GM21390 (cell line): Measurements from ENCODE around the gene SURF1.
"Not testable (repeated sequence)": the region's sequence is repeated elsewhere in the genome, so short reads cannot be mapped to it uniquely, and the experiment has no call there.

Experiments used
- ATAC-seq: cut with Tn5 transposase; IDR thresholded peaks from one replicate; pipeline ENCODE4 v1.9.1; 2021; ENCODE audit not compliant: unreplicated experiment

SURF1 gene

GRCh38 chr9:133346021-133346785 is 10.1 kb downstream of the SURF1 start:
- ATAC-seq: no peak

DNA sequence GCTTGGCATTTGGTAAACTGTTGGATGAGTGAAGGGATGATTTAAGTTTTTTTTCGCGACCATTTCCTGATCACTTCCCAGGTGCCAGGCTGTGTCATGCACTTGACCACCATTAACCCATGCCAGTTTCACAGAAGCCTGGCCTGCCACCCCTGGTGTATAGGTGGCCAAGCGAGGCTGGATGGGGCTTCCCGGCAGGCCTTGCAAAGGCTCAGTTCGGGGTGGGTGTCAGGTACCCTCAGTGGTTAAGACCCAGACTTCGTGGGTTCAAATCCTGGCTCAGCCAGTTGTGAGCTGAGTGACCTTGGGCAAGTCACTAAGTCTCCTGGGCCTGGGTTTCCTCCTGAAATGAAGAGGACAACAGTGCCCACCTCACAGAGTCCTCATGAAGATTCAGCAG is 10.7 kb downstream of the SURF1 start:
- no peak for ATAC-seq

DNA sequence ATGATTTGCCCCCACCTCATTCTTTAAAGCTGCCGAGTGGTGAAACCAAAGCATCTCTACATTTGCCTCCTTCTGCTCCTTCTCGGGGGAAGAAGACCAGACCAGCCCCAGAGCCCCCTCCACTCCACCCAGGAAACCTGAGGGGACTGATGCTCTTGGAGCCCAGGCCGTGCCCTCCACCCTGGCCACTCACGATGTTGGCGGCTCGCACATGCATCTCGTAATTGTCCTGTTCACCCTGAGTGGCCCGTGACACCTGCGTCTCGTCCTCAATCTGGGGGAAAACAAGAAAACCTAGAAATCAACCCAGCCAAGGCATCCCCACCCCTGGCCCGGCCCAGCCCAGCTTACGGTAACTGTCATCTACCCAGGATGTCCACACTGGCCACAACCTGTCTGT is 11.3 kb downstream of the SURF1 start:
- ATAC-seq: no peak

GRCh38 chr9:133344071-133344470 is 12.2 kb downstream of the SURF1 start:
- no peak for ATAC-seq

DNA sequence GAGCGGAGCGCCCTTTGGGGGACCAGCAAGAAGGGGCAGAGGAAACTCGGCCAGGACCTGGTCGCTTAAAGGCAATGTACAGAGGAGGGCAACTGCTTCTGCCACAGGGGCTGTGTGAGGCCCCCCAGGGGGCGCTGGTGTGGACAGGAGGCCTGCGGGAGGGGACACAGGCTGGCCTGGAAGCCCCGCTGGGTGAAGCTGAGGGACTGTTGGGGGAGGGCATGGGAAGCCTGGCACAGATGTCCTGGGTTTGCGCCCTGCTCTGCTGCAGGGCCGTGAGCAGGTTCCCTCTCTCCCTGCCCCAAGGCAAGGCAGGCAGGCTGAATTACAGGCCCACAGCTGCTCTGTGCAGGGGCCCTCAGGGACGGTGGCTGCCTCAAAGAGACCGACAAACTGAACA is 13.7 kb downstream of the SURF1 start:
- no peak for ATAC-seq

GRCh38 chr9:133342069-133342406 is 14.2 kb downstream of the SURF1 start:
- ATAC-seq: no peak

- no peak for ATAC-seq
These were observed 14.8 kb downstream of the SURF1 start for GRCh38 chr9:133341369-133342068.

DNA sequence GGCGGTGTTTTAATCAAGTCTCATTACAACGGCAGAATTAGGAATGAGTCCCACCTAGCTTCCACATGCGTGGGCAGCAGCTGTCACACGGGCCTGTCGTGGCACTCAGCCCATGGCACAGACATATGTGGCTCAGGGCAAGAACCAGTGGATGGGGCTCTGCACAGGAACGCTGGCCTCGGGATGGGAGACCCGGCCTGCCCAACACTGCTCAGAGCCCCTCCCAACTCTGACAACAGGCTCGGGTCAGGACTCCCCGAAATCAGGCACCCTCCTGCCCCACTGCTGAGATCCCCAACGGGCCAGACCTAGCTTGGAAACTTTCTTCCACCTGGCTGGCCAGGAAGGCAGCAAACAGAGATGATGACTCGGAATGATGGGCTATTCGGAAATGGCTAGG is 15.4 kb downstream of the SURF1 start:
- no peak for ATAC-seq

DNA sequence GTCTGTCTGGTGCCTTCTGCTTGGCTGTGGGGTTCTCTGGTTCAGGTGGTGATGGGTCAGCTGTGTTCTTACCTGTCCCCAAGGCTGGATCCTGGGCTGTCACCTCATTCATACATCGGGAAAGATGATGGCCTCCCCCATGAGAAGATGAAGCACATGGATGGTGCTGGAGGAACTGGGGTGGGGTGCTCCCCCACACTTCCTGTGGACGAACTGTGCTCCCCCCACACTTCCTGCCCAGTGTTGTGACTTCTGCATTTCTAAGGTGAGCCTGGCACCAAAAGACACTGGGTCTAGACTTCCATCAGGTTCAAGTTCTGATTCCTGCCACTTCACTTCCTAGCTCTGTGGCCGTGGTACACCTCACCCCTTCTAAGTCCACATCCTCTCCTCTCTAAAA is 16.0 kb downstream of the SURF1 start:
- ATAC-seq: no peak

GRCh38 chr9:133339641-133340040 is 16.6 kb downstream of the SURF1 start:
- no peak for ATAC-seq

- peak; percentile 86 for ATAC-seq
These were observed 20.1 kb downstream of the SURF1 start, which contains the start of gene SURF6 for GRCh38 chr9:133335924-133336811. TSS of gene SURF6 (minus strand) at chr9:133336188. CDS start at chr9:133336132, 56 bp downstream.

DNA sequence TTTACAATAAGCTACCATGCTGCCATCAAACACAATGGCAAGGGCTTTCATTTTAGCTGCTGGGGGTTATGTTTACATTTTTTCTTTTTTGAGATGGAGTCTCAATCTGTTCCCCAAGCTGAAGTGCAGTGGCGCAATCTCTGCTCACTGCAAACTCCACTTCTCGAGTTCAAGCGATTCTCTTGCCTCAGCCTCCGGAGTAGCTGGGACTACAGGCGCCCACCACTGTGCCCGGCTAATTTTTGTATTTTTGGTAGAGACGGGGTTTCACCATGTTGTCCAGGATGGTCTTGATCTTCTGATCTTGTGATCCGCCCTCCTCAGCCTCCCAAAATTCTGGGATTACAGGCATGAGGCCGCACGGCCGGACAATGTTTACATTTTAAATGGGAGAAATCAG is 21.4 kb downstream of the SURF1 start:
- not testable (repeated sequence) for ATAC-seq

- no peak for ATAC-seq
These were observed 22.1 kb downstream of the SURF1 start for GRCh38 chr9:133334161-133334560.

GRCh38 chr9:133333566-133333965 is 22.7 kb downstream of the SURF1 start:
- ATAC-seq: no peak

DNA sequence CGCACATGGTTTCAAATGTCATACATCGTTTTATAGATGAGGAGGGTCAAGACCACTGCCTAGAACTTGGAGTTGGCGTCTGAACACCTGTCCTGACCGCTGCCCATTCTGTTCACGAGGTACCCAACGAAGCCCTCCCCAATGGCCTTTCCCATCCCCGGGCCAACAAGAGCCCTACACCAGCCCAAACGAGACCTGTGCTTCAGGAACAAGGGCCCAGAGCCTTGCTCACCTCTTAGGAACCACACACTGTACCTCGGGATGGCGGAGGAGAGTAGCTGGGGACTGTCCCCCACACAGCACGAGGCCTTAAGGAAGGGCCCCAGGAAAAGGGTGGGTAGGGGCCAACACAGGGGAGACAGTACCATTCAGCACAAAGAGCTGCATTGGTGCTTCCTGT is 23.3 kb downstream of the SURF1 start:
- no peak for ATAC-seq

GRCh38 chr9:133332381-133332730 is 23.9 kb downstream of the SURF1 start:
- no peak for ATAC-seq

- no peak for ATAC-seq
These were observed 24.5 kb downstream of the SURF1 start for GRCh38 chr9:133331641-133332380.

DNA sequence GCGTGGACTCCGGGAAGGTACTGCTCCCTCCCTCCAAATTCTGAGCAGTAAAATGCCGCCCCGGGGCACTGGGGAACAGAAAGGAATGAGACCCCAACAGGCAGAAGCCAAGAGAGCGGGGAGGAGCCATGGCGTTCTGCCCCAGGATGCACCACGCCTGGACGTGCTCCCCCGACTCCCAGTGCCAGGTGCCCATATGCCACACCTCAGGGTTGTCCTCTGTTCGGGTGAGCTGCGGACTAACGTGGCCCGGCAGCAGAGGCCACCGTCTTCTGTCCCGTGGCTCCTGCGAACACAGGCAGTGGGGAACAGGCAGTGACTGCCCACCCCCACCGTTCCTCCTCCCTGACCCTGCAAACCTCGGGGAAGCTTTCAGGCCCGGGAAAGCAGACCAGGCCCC is 25.1 kb downstream of the SURF1 start:
- no peak for ATAC-seq

- not testable (repeated sequence) for ATAC-seq
These were observed 26.8 kb downstream of the SURF1 start for GRCh38 chr9:133329306-133330156.

GRCh38 chr9:133327834-133328484 is 28.3 kb downstream of the SURF1 start:
- ATAC-seq: no peak
